Epithelial cell of prostate (primary cell): ENCODE results near the gene FAM222B.
"Not testable (repeated sequence)": the region's sequence is repeated elsewhere in the genome, so short reads cannot be mapped to it uniquely, and the experiment has no call there.

Experiments used
- DNase-seq: peaks from one replicate; pipeline ENCODE4 v3.0.0-alpha.2; 2011; ENCODE audit warnings: low read depth, low spot score
- H3K27ac ChIP-seq: fragments of 450-650 bp; 2 replicates; pipeline ENCODE4 v1.5.1; 2017; ENCODE audit warnings: mild to moderate bottlenecking

Gene FAM222B

GRCh38 chr17:28846231-28846630 is 3.6 kb upstream of the FAM222B start:
- no peak overlapping the region for H3K27ac ChIP-seq
- DNase-seq = no peak

GRCh38 chr17:28843816-28844148 is 1.2 kb upstream of the FAM222B start:
- no peak overlapping the region for H3K27ac ChIP-seq
- no peak for DNase-seq

GRCh38 chr17:28841901-28842281 is 699 bp downstream of the FAM222B start:
- H3K27ac ChIP-seq = peak overlapping the region; percentile 40
- no peak for DNase-seq

- no peak for DNase-seq
- H3K27ac ChIP-seq = no peak overlapping the region
Observed at GRCh38 chr17:28839221-28839620, 3.4 kb downstream of the FAM222B start.

- not testable (repeated sequence) for H3K27ac ChIP-seq, DNase-seq
Observed at GRCh38 chr17:28836541-28836940, 6.0 kb downstream of the FAM222B start.

GRCh38 chr17:28834420-28834819 is 8.2 kb downstream of the FAM222B start:
- no peak overlapping the region for H3K27ac ChIP-seq
- DNase-seq = no peak

GRCh38 chr17:28828294-28829040 is 14.1 kb downstream of the FAM222B start:
- H3K27ac ChIP-seq = no peak overlapping the region
- no peak for DNase-seq

GRCh38 chr17:28827672-28828071 is 14.9 kb downstream of the FAM222B start:
- no peak for DNase-seq
- no peak overlapping the region for H3K27ac ChIP-seq

- no peak overlapping the region for H3K27ac ChIP-seq
- DNase-seq = no peak
Observed at GRCh38 chr17:28819582-28819981, 23.0 kb downstream of the FAM222B start.

- DNase-seq = no peak
- H3K27ac ChIP-seq = no peak overlapping the region
Observed at GRCh38 chr17:28818819-28819221, 23.8 kb downstream of the FAM222B start.

- H3K27ac ChIP-seq = no peak overlapping the region
- DNase-seq = no peak
Observed at GRCh38 chr17:28816540-28816939, 26.1 kb downstream of the FAM222B start.

GRCh38 chr17:28812748-28813377 is 29.7 kb downstream of the FAM222B start:
- no peak for DNase-seq

GRCh38 chr17:28812091-28812747 is 30.4 kb downstream of the FAM222B start:
- peak overlapping the region; percentile 97 for H3K27ac ChIP-seq

More at GRCh38 chr17:28812748-28813377, 29.7 kb downstream of the FAM222B start:
- peak overlapping the region; percentile 97 for H3K27ac ChIP-seq

GRCh38 chr17:28811651-28812090 is 30.9 kb downstream of the FAM222B start:
- no peak for DNase-seq

More at GRCh38 chr17:28812091-28812747, 30.4 kb downstream of the FAM222B start:
- peak; percentile 85 for DNase-seq

GRCh38 chr17:28810437-28810836 is 32.2 kb downstream of the FAM222B start:
- H3K27ac ChIP-seq = peak overlapping the region; percentile 97

More at GRCh38 chr17:28811651-28812090, 30.9 kb downstream of the FAM222B start:
- peak overlapping the region; percentile 97 for H3K27ac ChIP-seq

GRCh38 chr17:28807925-28808634 is 34.5 kb downstream of the FAM222B start:
- DNase-seq = no peak
- H3K27ac ChIP-seq = peak overlapping the region; percentile 97

More at GRCh38 chr17:28810437-28810836, 32.2 kb downstream of the FAM222B start:
- no peak for DNase-seq

GRCh38 chr17:28796062-28796461 is 46.5 kb downstream of the FAM222B start:
- no peak for DNase-seq
- H3K27ac ChIP-seq = no peak overlapping the region

- H3K27ac ChIP-seq, DNase-seq: not testable (repeated sequence)
Observed at GRCh38 chr17:28794846-28795441, 47.6 kb downstream of the FAM222B start.

- H3K27ac ChIP-seq = no peak overlapping the region
- no peak for DNase-seq
Observed at GRCh38 chr17:28792877-28793661, 49.5 kb downstream of the FAM222B start.
